ENCODE measurements around the gene BAHCC1.

- no peak for TF ChIP-seq MAX (CRISPR knock-in tag; IDR thresholded peaks at IDR 0.05)
- no peak for TF ChIP-seq ADNP (tag; IDR thresholded peaks at IDR 0.05)
- TF ChIP-seq TBP (optimal IDR thresholded peaks at IDR 0.05; ENCODE audit: low read depth, low read length): no peak
- TF ChIP-seq, protein P1, sequence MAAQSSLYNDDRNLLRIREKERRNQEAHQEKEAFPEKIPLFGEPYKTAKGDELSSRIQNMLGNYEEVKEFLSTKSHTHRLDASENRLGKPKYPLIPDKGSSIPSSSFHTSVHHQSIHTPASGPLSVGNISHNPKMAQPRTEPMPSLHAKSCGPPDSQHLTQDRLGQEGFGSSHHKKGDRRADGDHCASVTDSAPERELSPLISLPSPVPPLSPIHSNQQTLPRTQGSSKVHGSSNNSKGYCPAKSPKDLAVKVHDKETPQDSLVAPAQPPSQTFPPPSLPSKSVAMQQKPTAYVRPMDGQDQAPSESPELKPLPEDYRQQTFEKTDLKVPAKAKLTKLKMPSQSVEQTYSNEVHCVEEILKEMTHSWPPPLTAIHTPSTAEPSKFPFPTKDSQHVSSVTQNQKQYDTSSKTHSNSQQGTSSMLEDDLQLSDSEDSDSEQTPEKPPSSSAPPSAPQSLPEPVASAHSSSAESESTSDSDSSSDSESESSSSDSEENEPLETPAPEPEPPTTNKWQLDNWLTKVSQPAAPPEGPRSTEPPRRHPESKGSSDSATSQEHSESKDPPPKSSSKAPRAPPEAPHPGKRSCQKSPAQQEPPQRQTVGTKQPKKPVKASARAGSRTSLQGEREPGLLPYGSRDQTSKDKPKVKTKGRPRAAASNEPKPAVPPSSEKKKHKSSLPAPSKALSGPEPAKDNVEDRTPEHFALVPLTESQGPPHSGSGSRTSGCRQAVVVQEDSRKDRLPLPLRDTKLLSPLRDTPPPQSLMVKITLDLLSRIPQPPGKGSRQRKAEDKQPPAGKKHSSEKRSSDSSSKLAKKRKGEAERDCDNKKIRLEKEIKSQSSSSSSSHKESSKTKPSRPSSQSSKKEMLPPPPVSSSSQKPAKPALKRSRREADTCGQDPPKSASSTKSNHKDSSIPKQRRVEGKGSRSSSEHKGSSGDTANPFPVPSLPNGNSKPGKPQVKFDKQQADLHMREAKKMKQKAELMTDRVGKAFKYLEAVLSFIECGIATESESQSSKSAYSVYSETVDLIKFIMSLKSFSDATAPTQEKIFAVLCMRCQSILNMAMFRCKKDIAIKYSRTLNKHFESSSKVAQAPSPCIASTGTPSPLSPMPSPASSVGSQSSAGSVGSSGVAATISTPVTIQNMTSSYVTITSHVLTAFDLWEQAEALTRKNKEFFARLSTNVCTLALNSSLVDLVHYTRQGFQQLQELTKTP (IDR thresholded peaks at IDR 0.05; ENCODE audit: low read depth in 1 of 2, partially characterized antibody in 2 of 2): no peak
These were observed 62.8 kb downstream of the BAHCC1 start for GRCh38 chr17:81457917-81458555.
